Uterus (tissue), 4 donors: ENCODE results near the gene ATRN. TPM values are rescaled to one million over a fixed set of nuclear protein-coding genes. Genes with fewer than 3 reads are reported as not detected.

Source experiments
- DNase-seq, 2 donors: peaks; one replicate each; pipeline ENCODE4 v3.0.0-alpha.2; 2019 to 2020
- H3K27ac ChIP-seq, 2 donors: fragments of 200-600 bp; sonication (generic); 1 replicate in 1 of 2; 2 replicates in 1 of 2; pipeline ENCODE4 v1.5.1; 2016 to 2018
- H3K27me3 ChIP-seq, 2 donors: fragments of 200-600 bp; sonication (generic); one replicate each; pipeline ENCODE4 v1.5.1; 2018 to 2019; ENCODE audit warnings: control low read depth in 1 of 2
- H3K36me3 ChIP-seq, 2 donors: fragments of 200-600 bp; sonication (generic); one replicate each; pipeline ENCODE4 v1.5.1; 2019; ENCODE audit warnings: control low read depth in 1 of 2
- H3K4me1 ChIP-seq, 2 donors: fragments of 200-600 bp; sonication (generic); one replicate each; pipeline ENCODE4 v1.5.1; 2018 to 2019; ENCODE audit warnings: control low read depth in 1 of 2
- H3K4me3 ChIP-seq, 2 donors: fragments of 200-600 bp; sonication (generic); 1 replicate in 1 of 2; 2 replicates in 1 of 2; pipeline ENCODE4 v1.5.1; 2018 to 2019; ENCODE audit warnings: mild to moderate bottlenecking in 1 of 2
- H3K9me3 ChIP-seq, 2 donors: fragments of 200-600 bp; sonication (generic); one replicate each; pipeline ENCODE4 v1.5.1; 2019; ENCODE audit warnings: control low read depth in 1 of 2
- POLR2A ChIP-seq, 2 donors: fragments of 450-650 bp; IDR thresholded peaks; one replicate each; pipeline ENCODE4 v1.6.1; 2016; ENCODE audit warnings: antibody characterized with exemption in 2 of 2, mild to moderate bottlenecking in 1 of 2, moderate library complexity in 1 of 2
- intact Hi-C: fragments of 100-400 bp; cut with DNase I; formaldehyde crosslinking; loops from one replicate; pipeline ENCODE4 v1.15.1; 2023; ENCODE audit warnings: low total_unique reads
- total RNA-seq, 4 donors: library from RNA; depleted of rRNA in 3 of 4; stranded (reverse); fragments of >200 nt in 3 of 4; gene quantifications; one replicate each; pipeline versions ENCODE4 v1.1.0 to v1.2.4, GENCODE V29; 2014 to 2023
- TF ChIP-seq, protein P1 (sequence below), 4 experiments: fragments of 200-600 bp in 2 of 4; fragments of 450-650 bp in 2 of 4; sonication (generic) in 2 of 4; IDR thresholded peaks; one replicate each; pipeline ENCODE4 v1.5.1; 2016 to 2019; ENCODE audit warnings: antibody characterized with exemption in 4 of 4, mild to moderate bottlenecking in 2 of 4, moderate library complexity in 1 of 4
- donor health status: DM: yes; HTN: yes; CAD: no.

The ATRN gene
- total RNA-seq, 4 donors from 2014 or later, result 7.4 to 76.7 (median 21.2) TPM

DNA sequence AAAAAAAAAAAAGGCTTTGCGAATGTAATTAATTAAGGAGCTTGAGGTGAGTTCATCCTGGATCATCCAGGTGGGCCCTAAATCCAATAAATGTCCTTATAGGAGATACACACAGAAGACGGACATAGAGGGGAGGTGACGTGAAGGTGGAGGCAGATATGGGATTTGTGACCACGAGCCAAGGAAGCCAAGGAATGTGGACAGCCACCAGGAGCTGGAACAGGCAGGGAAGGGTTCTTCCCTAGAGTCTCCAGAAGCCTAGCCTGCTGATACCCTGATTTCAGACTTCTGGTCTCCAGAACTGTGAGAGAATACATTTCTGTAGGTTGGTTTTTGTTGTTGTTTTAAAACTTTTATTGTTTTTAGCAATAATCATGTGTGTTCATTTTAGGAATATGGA, 6.7 kb upstream of the ATRN start:
- no peak for DNase-seq
- TF ChIP-seq, protein P1, sequence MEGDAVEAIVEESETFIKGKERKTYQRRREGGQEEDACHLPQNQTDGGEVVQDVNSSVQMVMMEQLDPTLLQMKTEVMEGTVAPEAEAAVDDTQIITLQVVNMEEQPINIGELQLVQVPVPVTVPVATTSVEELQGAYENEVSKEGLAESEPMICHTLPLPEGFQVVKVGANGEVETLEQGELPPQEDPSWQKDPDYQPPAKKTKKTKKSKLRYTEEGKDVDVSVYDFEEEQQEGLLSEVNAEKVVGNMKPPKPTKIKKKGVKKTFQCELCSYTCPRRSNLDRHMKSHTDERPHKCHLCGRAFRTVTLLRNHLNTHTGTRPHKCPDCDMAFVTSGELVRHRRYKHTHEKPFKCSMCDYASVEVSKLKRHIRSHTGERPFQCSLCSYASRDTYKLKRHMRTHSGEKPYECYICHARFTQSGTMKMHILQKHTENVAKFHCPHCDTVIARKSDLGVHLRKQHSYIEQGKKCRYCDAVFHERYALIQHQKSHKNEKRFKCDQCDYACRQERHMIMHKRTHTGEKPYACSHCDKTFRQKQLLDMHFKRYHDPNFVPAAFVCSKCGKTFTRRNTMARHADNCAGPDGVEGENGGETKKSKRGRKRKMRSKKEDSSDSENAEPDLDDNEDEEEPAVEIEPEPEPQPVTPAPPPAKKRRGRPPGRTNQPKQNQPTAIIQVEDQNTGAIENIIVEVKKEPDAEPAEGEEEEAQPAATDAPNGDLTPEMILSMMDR (IDR thresholded peaks at IDR 0.05), result no peak
- TF ChIP-seq POLR2A (IDR thresholded peaks at IDR 0.05), result no peak

DNA sequence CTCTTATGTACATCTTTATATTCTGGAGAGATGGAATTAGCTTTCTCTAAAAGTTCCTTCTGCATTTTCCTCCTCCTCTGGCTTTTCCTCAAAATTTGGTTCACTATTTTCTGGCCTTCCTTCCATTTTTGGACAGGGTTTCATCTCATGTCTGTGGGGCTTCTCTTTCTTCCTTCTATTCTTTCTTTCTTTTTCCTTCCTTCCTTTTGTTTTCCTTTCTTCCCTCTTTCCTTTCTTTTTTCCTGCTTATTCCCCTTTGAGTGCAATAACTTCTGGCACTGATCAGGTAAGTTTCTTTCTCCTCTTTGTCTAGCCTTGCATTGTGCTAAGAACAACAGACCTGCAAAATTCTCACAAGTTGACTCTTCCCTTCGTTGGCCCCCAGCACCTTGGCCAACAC, 5.5 kb upstream of the ATRN start:
- no peak for TF ChIP-seq POLR2A (IDR thresholded peaks at IDR 0.05)
- TF ChIP-seq, protein P1 (IDR thresholded peaks at IDR 0.05), result no peak
- H3K9me3 ChIP-seq, result no peaks in the 10 kb centered on the region
- intact Hi-C loops, result no loop called here
- no peak overlapping the region for H3K27ac ChIP-seq
- H3K27me3 ChIP-seq, result no peaks in the 10 kb centered on the region
- H3K4me3 ChIP-seq, result no peak overlapping the region
- H3K4me1 ChIP-seq, result no peaks in the 10 kb centered on the region
- H3K36me3 ChIP-seq, result no peaks in the 10 kb centered on the region
- DNase-seq, result no peak

More for the DNA sequence above, 6.7 kb upstream of the ATRN start:
- intact Hi-C loops, result no loop called here
- no peak overlapping the region for H3K27ac ChIP-seq
- no peaks in the 10 kb centered on the region for H3K4me1 ChIP-seq
- no peaks in the 10 kb centered on the region for H3K9me3 ChIP-seq
- H3K4me3 ChIP-seq, result no peak overlapping the region
- no peaks in the 10 kb centered on the region for H3K27me3 ChIP-seq
- no peaks in the 10 kb centered on the region for H3K36me3 ChIP-seq

DNA sequence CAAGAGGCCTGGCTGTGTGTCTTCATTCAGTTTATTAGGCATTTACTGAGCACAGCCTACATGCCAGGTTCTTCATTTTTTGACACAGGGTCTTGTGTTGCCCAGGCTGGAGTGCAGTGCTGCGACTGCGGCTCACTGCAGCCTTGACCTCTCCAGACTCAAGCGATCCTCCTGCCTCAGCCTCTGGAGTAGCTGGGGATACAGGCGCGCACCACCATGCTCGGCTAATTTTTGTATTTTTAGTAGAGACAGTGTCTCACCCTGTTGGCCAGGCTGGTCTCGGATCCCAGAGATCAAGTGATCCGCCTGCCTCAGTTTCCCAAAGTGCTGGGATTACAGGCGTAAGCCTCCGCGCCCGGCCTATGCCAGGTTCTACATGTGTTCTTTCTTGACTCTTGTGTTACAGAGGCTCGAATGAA, 601 bp upstream of the ATRN start:
- Histone ChIP-seq H3K27ac (peak overlapping the region; percentile 77 to 84), H3K4me3 (peak overlapping the region; percentile 70 to 98), H3K9me3 (no peaks in the 10 kb centered on the region), H3K27me3 (no peaks in the 10 kb centered on the region), H3K36me3 (no peaks in the 10 kb centered on the region), H3K4me1 (peaks cover 0 to 11% of the 10 kb centered on the region in 2 donors)
- peak in 1 of 2 donors; percentile 16 for DNase-seq
- intact Hi-C loops, result no loop called here
- TF ChIP-seq, protein P1 (IDR thresholded peaks at IDR 0.05), result no peak
- TF ChIP-seq POLR2A (IDR thresholded peaks at IDR 0.05), result no peak

DNA sequence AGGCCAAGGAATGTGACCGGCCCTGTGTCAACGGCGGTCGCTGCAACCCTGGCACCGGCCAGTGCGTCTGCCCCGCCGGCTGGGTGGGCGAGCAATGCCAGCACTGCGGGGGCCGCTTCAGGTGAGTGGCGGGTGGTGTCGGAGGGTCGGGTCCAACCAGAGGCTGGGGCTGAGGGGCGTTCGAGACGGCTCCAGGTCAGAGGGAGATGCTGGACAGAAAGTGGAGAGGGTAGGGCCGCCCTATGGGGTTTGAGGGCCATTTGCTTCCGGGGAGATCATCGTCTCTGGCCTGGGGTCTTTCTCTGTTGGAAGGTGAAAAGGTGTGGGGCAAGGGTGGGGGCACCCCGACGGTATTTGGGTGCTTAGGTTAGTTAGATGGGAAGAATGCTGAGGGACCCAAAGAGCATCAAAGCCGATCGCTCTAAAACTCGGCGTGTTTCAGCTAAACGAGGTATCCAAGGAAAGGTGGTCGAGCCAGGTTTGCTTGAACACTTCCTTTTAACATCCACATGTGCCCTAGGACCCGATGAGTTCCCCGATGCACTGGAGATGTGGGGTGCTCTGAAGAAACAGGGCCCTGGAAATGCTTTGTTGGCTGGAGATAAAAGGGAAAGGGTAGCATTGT, 691 bp downstream of the ATRN start:
- H3K27me3 ChIP-seq, result no peaks in the 10 kb centered on the region
- no peaks in the 10 kb centered on the region for H3K9me3 ChIP-seq
- H3K36me3 ChIP-seq, result no peaks in the 10 kb centered on the region
- H3K4me3 ChIP-seq, result peak overlapping the region; percentile 70 to 98
- H3K27ac ChIP-seq, result peak overlapping the region; percentile 77 to 84
- H3K4me1 ChIP-seq, result peaks cover 0 to 11% of the 10 kb centered on the region in 2 donors
- intact Hi-C loops, result no loop called here
- no peak for DNase-seq
- TF ChIP-seq, protein P1 (IDR thresholded peaks at IDR 0.05), result no peak
- TF ChIP-seq POLR2A (IDR thresholded peaks at IDR 0.05), result no peak

DNA sequence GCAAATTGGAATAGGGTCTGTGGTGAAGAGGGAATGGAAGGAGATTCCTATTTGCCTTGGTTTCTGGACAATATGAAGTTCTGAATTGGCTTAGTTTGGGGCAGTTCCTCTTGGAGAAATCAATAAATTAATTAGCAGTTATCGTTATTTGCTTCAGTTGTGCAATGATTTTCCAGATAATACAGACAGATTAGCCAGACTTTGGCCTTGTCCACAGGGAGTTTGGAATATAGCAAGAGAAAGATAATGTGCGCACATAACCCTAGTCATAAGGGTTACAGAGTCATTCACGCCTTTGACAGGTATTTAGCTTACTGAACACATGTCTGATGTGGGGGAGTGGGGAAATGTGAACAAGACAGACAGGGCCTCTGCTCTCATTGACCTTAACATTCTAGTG, 1.3 kb downstream of the ATRN start:
- H3K27ac ChIP-seq, result peak overlapping the region in 1 of 2 donors; percentile 77
- no peak for DNase-seq
- peak overlapping the region; percentile 70 to 98 for H3K4me3 ChIP-seq
- H3K4me1 ChIP-seq, result peaks cover 0 to 11% of the 10 kb centered on the region in 2 donors
- H3K36me3 ChIP-seq, result no peaks in the 10 kb centered on the region
- intact Hi-C loops, result no loop called here
- no peaks in the 10 kb centered on the region for H3K9me3 ChIP-seq
- no peaks in the 10 kb centered on the region for H3K27me3 ChIP-seq
- TF ChIP-seq, protein P1 (IDR thresholded peaks at IDR 0.05), result no peak
- no peak for TF ChIP-seq POLR2A (IDR thresholded peaks at IDR 0.05)
